WTC11 (cell line): ENCODE results near the gene MANBA.

Source experiments
- CTCF ChIP-seq: fragments of 200-600 bp; IDR thresholded peaks from 2 replicates; pipeline ENCODE4 v1.8.0; 2022; ENCODE audit warnings: antibody characterized with exemption
- E2F4 ChIP-seq: sonication (generic); formaldehyde crosslinking; IDR thresholded peaks from 2 replicates; pipeline ENCODE4 v1.8.1; 2022; ENCODE audit warnings: low read depth, mild to moderate bottlenecking, moderate library complexity, missing genetic modification reagents, borderline replicate concordance
- ELF4 ChIP-seq: sonication (generic); formaldehyde crosslinking; IDR thresholded peaks from 2 replicates; pipeline ENCODE4 v1.8.1; 2022; ENCODE audit warnings: low read depth, mild to moderate bottlenecking, moderate library complexity, missing genetic modification reagents
- ZNF281 ChIP-seq: sonication (generic); formaldehyde crosslinking; IDR thresholded peaks from 2 replicates; pipeline ENCODE4 v1.8.0; 2023; ENCODE audit warnings: mild to moderate bottlenecking, missing genetic modification reagents

- TF ChIP-seq CTCF, result no peak
- no peak for TF ChIP-seq ZNF281 (CRISPR knock-in tag)
- no peak for TF ChIP-seq ELF4 (CRISPR knock-in tag)
- TF ChIP-seq E2F4 (CRISPR knock-in tag), result no peak
These were observed 26.0 kb downstream of the MANBA start for GRCh38 chr4:102734591-102735385.
